H9 (cell line): ENCODE measurements around the gene GET4. TPM values are rescaled to one million over a fixed set of nuclear protein-coding genes. Genes with fewer than 3 reads are reported as not detected.

Experiments
- DNase-seq: peaks from one replicate; pipeline ENCODE4 v3.0.0-alpha.2; 2017
- H2AFZ ChIP-seq: one replicate; pipeline ENCODE4 v1.6.1; 2013; ENCODE audit warnings: mild to moderate bottlenecking, low read length, control low read depth, moderate library complexity
- H2AK5ac ChIP-seq: 2 replicates; pipeline ENCODE4 v1.6.1; 2013; ENCODE audit warnings: low read length, control low read depth, mixed read lengths; ENCODE audit not compliant: insufficient read length
- H2BK120ac ChIP-seq: one replicate; pipeline ENCODE4 v1.6.1; 2013; ENCODE audit warnings: low read depth, mild to moderate bottlenecking, low read length, control low read depth, inconsistent platforms; ENCODE audit not compliant: poor library complexity, severe bottlenecking
- H2BK12ac ChIP-seq: 2 replicates; pipeline ENCODE4 v1.6.1; 2013; ENCODE audit warnings: low read length, control low read depth, mixed read lengths, low read depth; ENCODE audit not compliant: insufficient read length
- H2BK15ac ChIP-seq: 2 replicates; pipeline ENCODE4 v1.6.1; 2013; ENCODE audit warnings: low read depth, low read length, control low read depth
- H2BK20ac ChIP-seq: one replicate; pipeline ENCODE4 v1.6.1; 2013; ENCODE audit warnings: low read depth, mild to moderate bottlenecking, low read length, control low read depth, inconsistent platforms; ENCODE audit not compliant: poor library complexity, severe bottlenecking
- H2BK5ac ChIP-seq: 2 replicates; pipeline ENCODE4 v1.6.1; 2013; ENCODE audit warnings: low read length, control low read depth, mixed read lengths; ENCODE audit not compliant: insufficient read length
- H3K14ac ChIP-seq: 2 replicates; pipeline ENCODE4 v1.6.1; 2013; ENCODE audit warnings: low read length, control low read depth; ENCODE audit not compliant: insufficient read depth
- H3K18ac ChIP-seq: 2 replicates; pipeline ENCODE4 v1.6.1; 2013; ENCODE audit warnings: low read depth, mild to moderate bottlenecking, mixed read lengths, low read length, control low read depth; ENCODE audit not compliant: insufficient read length
- H3K23ac ChIP-seq: 2 replicates; pipeline ENCODE4 v1.6.1; 2013; ENCODE audit warnings: low read length, control low read depth, mixed read lengths, low read depth; ENCODE audit not compliant: insufficient read length
- H3K23me2 ChIP-seq: 2 replicates; pipeline ENCODE4 v1.6.1; 2013; ENCODE audit warnings: low read depth, mild to moderate bottlenecking, mixed read lengths, low read length, control low read depth; ENCODE audit not compliant: insufficient read length, poor library complexity, severe bottlenecking
- H3K27ac ChIP-seq: 2 replicates; pipeline ENCODE4 v1.5.1; 2013; ENCODE audit warnings: low read length, control low read depth, mixed read lengths, low read depth; ENCODE audit not compliant: insufficient read length
- H3K27me3 ChIP-seq: 2 replicates; pipeline ENCODE4 v1.6.1; 2013; ENCODE audit warnings: low read length, control low read depth, inconsistent platforms; ENCODE audit not compliant: insufficient read depth
- H3K4ac ChIP-seq: 2 replicates; pipeline ENCODE4 v1.6.1; 2013; ENCODE audit warnings: low read depth, mild to moderate bottlenecking, control low read depth, inconsistent platforms, low read length, moderate library complexity
- H3K4me1 ChIP-seq: 2 replicates; pipeline ENCODE4 v1.6.1; 2013; ENCODE audit warnings: low read length, control low read depth, inconsistent platforms; ENCODE audit not compliant: insufficient read depth
- H3K4me2 ChIP-seq: 2 replicates; pipeline ENCODE4 v1.6.1; 2013; ENCODE audit warnings: low read length, control low read depth, mixed read lengths; ENCODE audit not compliant: insufficient read length, insufficient read depth
- H3K56ac ChIP-seq: 2 replicates; pipeline ENCODE4 v1.6.1; 2013; ENCODE audit warnings: low read depth, mild to moderate bottlenecking, mixed read lengths, low read length, control low read depth; ENCODE audit not compliant: insufficient read length
- H3K79me1 ChIP-seq: 2 replicates; pipeline ENCODE4 v1.6.1; 2013; ENCODE audit warnings: low read depth, mild to moderate bottlenecking, moderate library complexity, low read length, control low read depth, inconsistent platforms; ENCODE audit not compliant: insufficient read depth, poor library complexity, severe bottlenecking
- H3K79me2 ChIP-seq: 2 replicates; pipeline ENCODE4 v1.6.1; 2013; ENCODE audit warnings: low read length, control low read depth, inconsistent platforms; ENCODE audit not compliant: insufficient read depth
- H3K9ac ChIP-seq: 2 replicates; pipeline ENCODE4 v1.6.1; 2013; ENCODE audit warnings: low read length, control low read depth, mixed read lengths; ENCODE audit not compliant: insufficient read length; ENCODE audit errors: extremely low read depth
- H3K9me3 ChIP-seq: one replicate; pipeline ENCODE4 v1.6.1; 2013; ENCODE audit warnings: low read depth, low read length, inconsistent platforms; ENCODE audit not compliant: control insufficient read depth
- H3T11ph ChIP-seq: one replicate; pipeline ENCODE4 v1.6.1; 2013; ENCODE audit warnings: mild to moderate bottlenecking, low read length, control low read depth, inconsistent platforms
- H4K20me1 ChIP-seq: one replicate; pipeline ENCODE4 v1.6.1; 2013; ENCODE audit not compliant: control insufficient read depth, insufficient read length, insufficient read depth
- H4K5ac ChIP-seq: 2 replicates; pipeline ENCODE4 v1.6.1; 2013; ENCODE audit warnings: low read depth, mild to moderate bottlenecking, mixed read lengths, low read length, control low read depth; ENCODE audit not compliant: insufficient read length
- H4K8ac ChIP-seq: replicated peaks from 2 replicates; pipeline ENCODE4 v1.6.1; 2013; ENCODE audit warnings: low read length, control low read depth, mixed read lengths, low read depth; ENCODE audit not compliant: insufficient read length
- H4K91ac ChIP-seq: 2 replicates; pipeline ENCODE4 v1.6.1; 2013; ENCODE audit warnings: low read depth, mild to moderate bottlenecking, moderate library complexity, mixed read lengths, low read length, control low read depth; ENCODE audit not compliant: insufficient read length
- H3K27ac Mint-ChIP-seq, 3 experiments: 2 replicates in 2 of 3; 3 replicates in 1 of 3; pipeline ENCODE4 v1.8.0; 2020 to 2021; ENCODE audit warnings: mixed read lengths in 3 of 3, mild to moderate bottlenecking in 1 of 3, moderate library complexity in 1 of 3
- H3K27me3 Mint-ChIP-seq: 2 replicates; pipeline ENCODE4 v1.8.0; 2021; ENCODE audit warnings: low read depth, mild to moderate bottlenecking, moderate library complexity, mixed read lengths
- H3K36me3 Mint-ChIP-seq, 3 experiments: 2 replicates in 2 of 3; 3 replicates in 1 of 3; pipeline ENCODE4 v1.8.0; 2020 to 2021; ENCODE audit warnings: low read depth in 3 of 3, mixed read lengths in 3 of 3; ENCODE audit not compliant: insufficient read depth in 1 of 3
- H3K4me1 Mint-ChIP-seq, 2 experiments: 2 replicates each; pipeline ENCODE4 v1.8.0; 2020; ENCODE audit warnings: mixed read lengths in 2 of 2
- H3K4me3 Mint-ChIP-seq, 2 experiments: 2 replicates in 1 of 2; 3 replicates in 1 of 2; pipeline ENCODE4 v1.8.0; 2020 to 2021; ENCODE audit warnings: mild to moderate bottlenecking in 2 of 2, mixed read lengths in 2 of 2, moderate library complexity in 1 of 2
- H3K9me3 Mint-ChIP-seq, 2 experiments: 2 replicates in 1 of 2; 3 replicates in 1 of 2; pipeline ENCODE4 v1.8.0; 2020; ENCODE audit warnings: mild to moderate bottlenecking in 2 of 2, mixed read lengths in 2 of 2, moderate library complexity in 1 of 2
- WGBS: extraction: QIAGEN DNeasy Blood & Tissue Kit; methylation state at CpG from one replicate; pipeline ENCODE4 v1.1.7; 2013; ENCODE audit warnings: missing lambda C conversion rate, low lambda C conversion rate, mixed read lengths; ENCODE audit not compliant: insufficient read length; ENCODE audit errors: extremely low coverage; 5-methylcytosine and 5-hydroxymethylcytosine counted together
- total RNA-seq: library from RNA; stranded (reverse); gene quantifications from 2 replicates; pipeline ENCODE4 v1.2.1, GENCODE V29; 2021
- TF ChIP-seq, protein P1 (sequence below): fragments of 200-600 bp; sonication (generic); conservative IDR thresholded peaks from 3 replicates; pipeline ENCODE4 v1.8.0; 2021; ENCODE audit warnings: antibody characterized with exemption, mild to moderate bottlenecking

Gene GET4
- total RNA-seq, 1 experiment from 2014 or later: 70.2 TPM

DNA sequence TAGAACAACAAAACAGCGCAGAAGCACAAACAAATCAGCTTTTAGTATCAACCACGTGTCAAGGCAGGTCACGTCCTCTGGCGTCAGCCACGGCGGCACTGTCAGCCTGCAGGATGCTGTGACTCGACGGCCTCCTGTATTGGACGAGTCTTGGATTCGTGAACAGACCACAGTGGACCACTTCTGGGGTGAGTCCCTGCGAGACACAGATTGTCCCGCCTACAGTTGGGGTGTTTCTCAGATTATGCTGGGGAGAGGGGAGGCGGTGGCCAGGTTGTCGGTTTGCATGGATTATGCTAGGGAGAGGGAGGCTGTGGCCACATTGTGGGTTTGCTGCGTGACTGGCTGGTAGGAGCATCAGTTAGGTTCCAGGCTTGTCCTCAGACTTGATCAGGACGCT lies 34.4 kb upstream of the GET4 start:
- Histone ChIP-seq H2AFZ (no peak overlapping the region), H4K5ac (no peak overlapping the region), H3K27ac (no peak overlapping the region), H3K56ac (no peak overlapping the region), H2AK5ac (no peak overlapping the region), H3K27me3 (no peaks in the 10 kb centered on the region), H3K23me2 (no peaks in the 10 kb centered on the region), H2BK5ac (no peak overlapping the region), H2BK15ac (no peak overlapping the region; the same call in 1 of the 2 replicates), H3K23ac (no peak overlapping the region), H2BK120ac (no peak overlapping the region), H3K9me3 (no peaks in the 10 kb centered on the region), H3K79me1 (no peaks in the 10 kb centered on the region), H4K20me1 (no peaks in the 10 kb centered on the region), H3K9ac (no peak overlapping the region), H3K14ac (no peak overlapping the region), H3K18ac (no peak overlapping the region), H2BK12ac (no peak overlapping the region), H4K91ac (no peak overlapping the region), H3T11ph (no peak overlapping the region), H3K79me2 (peaks cover 8% of the 10 kb centered on the region; the same call in 1 of the 2 replicates), H3K4me1 (no peaks in the 10 kb centered on the region), H3K4ac (no peak overlapping the region), H4K8ac (peak overlapping the region; percentile 58), H3K4me2 (no peak overlapping the region), H2BK20ac (no peak overlapping the region)
- WGBS: no CpG with 5 or more reads among the region's 16 CpGs
- no peak overlapping the region; a peak in 2 of 5 replicates for H3K4me3 Mint-ChIP-seq
- no peaks in the 10 kb centered on the region for H3K27me3 Mint-ChIP-seq
- TF ChIP-seq, protein P1, sequence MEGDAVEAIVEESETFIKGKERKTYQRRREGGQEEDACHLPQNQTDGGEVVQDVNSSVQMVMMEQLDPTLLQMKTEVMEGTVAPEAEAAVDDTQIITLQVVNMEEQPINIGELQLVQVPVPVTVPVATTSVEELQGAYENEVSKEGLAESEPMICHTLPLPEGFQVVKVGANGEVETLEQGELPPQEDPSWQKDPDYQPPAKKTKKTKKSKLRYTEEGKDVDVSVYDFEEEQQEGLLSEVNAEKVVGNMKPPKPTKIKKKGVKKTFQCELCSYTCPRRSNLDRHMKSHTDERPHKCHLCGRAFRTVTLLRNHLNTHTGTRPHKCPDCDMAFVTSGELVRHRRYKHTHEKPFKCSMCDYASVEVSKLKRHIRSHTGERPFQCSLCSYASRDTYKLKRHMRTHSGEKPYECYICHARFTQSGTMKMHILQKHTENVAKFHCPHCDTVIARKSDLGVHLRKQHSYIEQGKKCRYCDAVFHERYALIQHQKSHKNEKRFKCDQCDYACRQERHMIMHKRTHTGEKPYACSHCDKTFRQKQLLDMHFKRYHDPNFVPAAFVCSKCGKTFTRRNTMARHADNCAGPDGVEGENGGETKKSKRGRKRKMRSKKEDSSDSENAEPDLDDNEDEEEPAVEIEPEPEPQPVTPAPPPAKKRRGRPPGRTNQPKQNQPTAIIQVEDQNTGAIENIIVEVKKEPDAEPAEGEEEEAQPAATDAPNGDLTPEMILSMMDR: no peak
- peaks cover 60 to 91% (median 79%) of the 10 kb centered on the region in 3 experiments for H3K36me3 Mint-ChIP-seq
- peaks cover 0 to 4% of the 10 kb centered on the region in 2 experiments; a peak in 1 of 4 replicates for H3K4me1 Mint-ChIP-seq
- no peaks in the 10 kb centered on the region; a peak in 1 of 5 replicates for H3K9me3 Mint-ChIP-seq
- DNase-seq: no peak
- peak overlapping the region in 2 of 3 experiments; percentile 60 to 91; a peak in 3 of 7 replicates for H3K27ac Mint-ChIP-seq
